Subcutaneous adipose tissue (tissue), 4 donors: Measurements from ENCODE around the gene ZNF467. TPM values are rescaled to one million over a fixed set of nuclear protein-coding genes. Genes with fewer than 3 reads are reported as not detected.

ENCODE experiments used
- total RNA-seq, 4 donors: library from RNA; depleted of rRNA; stranded (reverse); fragments of >200 nt; gene quantifications; one replicate each; pipeline ENCODE4 v1.1.0, GENCODE V29; 2016
- TF ChIP-seq, protein P1 (sequence below): fragments of 450-650 bp; IDR thresholded peaks from one replicate; pipeline ENCODE4 v1.5.1; 2016; ENCODE audit warnings: low read depth, mild to moderate bottlenecking, control low read depth, antibody characterized with exemption, moderate library complexity

Gene ZNF467
- total RNA-seq, 4 donors from 2014 or later, result 3.6 to 21.5 (median 4.6) TPM

- TF ChIP-seq, protein P1, sequence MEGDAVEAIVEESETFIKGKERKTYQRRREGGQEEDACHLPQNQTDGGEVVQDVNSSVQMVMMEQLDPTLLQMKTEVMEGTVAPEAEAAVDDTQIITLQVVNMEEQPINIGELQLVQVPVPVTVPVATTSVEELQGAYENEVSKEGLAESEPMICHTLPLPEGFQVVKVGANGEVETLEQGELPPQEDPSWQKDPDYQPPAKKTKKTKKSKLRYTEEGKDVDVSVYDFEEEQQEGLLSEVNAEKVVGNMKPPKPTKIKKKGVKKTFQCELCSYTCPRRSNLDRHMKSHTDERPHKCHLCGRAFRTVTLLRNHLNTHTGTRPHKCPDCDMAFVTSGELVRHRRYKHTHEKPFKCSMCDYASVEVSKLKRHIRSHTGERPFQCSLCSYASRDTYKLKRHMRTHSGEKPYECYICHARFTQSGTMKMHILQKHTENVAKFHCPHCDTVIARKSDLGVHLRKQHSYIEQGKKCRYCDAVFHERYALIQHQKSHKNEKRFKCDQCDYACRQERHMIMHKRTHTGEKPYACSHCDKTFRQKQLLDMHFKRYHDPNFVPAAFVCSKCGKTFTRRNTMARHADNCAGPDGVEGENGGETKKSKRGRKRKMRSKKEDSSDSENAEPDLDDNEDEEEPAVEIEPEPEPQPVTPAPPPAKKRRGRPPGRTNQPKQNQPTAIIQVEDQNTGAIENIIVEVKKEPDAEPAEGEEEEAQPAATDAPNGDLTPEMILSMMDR, result no peak
These were observed 17.5 kb upstream of the ZNF467 start for GRCh38 chr7:149790754-149791360.

DNA sequence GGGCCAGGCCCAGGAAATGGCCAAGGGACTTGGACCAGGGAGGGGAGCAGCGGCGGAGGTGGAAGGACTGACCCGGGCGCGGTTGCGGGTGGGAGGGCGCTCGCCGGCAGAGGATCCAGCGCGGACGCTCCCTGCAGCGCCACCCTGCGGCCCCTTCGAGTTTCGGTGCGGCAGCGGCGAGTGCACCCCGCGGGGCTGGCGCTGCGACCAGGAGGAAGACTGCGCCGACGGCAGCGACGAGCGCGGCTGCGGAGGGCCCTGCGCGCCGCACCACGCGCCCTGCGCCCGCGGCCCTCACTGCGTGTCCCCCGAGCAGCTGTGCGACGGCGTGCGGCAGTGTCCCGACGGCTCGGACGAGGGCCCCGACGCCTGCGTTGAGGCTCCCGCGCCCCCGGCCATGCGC lies 16.8 kb upstream of the ZNF467 start:
- TF ChIP-seq, protein P1, result no peak

DNA sequence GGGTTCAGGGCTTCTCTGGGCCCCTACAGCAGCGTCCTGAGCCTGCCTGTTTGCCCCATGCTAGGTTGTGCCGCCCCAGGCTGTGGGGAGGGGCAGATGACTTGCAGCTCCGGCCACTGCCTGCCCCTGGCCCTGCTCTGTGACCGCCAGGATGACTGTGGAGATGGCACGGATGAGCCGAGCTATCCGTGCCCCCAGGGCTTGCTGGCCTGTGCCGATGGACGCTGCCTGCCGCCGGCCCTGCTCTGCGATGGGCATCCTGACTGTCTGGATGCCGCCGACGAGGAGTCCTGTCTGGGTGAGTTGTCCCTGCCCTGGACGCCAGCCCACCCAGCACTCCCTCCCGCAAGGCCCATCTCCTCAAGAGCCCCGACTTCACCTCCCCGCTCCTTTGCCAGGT lies 15.7 kb upstream of the ZNF467 start:
- TF ChIP-seq, protein P1, result no peak

DNA sequence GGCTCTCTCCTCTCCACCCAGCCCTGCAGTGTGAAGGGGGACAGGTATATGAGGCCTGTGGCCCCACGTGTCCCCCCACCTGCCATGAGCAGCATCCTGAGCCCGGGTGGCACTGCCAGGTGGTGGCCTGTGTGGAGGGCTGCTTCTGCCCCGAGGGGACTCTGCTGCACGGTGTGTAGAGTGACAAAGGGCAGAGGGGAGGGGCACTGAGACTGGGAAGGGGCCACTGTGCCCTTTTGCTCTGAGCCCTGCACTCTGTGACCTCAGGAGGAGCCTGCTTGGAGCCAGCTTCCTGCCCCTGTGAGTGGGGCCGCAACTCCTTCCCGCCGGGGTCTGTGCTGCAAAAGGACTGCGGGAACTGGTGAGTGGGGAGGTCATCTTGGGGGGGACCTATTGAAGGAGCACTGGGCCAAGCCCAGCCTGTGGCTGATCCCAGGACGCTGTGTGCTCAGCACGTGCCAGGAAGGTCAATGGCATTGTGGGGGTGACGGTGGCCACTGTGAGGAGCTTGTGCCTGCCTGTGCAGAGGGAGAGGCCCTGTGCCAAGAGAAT lies 15.0 kb upstream of the ZNF467 start:
- TF ChIP-seq, protein P1, result no peak

DNA sequence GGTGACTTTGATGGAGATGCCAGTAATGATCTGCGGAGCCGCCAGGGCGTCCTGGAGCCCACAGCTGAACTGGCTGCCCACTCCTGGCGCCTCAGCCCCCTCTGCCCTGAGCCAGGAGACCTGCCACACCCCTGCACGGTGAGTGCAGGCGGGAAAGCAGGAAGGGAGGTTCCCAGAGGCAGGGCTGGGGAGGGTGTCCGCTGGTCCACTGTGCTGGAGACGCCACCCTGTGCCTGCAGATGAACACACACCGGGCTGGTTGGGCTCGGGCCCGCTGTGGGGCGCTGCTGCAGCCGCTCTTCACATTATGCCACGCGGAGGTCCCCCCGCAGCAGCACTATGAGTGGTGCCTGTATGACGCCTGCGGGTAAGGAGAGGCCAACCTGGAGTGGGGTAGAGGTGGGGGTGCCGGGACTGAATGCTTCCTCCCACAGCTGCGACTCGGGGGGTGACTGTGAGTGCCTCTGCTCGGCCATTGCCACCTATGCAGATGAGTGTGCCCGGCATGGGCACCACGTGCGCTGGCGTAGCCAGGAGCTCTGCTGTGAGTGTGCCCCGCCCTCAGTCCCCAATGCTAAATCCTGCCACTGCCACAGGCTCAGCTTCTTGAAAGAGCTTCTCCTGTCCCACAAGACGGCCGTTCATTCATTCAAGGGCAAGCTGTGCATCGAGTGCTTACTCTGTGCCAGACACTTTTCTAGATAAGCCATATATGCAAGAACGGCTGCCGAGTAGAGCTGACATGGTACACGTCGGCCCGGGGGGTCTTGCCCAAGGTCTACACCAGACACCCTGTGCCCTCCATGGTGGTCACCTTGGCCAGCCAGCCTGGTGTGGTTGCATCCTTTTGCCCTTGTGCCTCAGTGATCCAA lies 14.3 kb upstream of the ZNF467 start:
- TF ChIP-seq, protein P1, result no peak

DNA sequence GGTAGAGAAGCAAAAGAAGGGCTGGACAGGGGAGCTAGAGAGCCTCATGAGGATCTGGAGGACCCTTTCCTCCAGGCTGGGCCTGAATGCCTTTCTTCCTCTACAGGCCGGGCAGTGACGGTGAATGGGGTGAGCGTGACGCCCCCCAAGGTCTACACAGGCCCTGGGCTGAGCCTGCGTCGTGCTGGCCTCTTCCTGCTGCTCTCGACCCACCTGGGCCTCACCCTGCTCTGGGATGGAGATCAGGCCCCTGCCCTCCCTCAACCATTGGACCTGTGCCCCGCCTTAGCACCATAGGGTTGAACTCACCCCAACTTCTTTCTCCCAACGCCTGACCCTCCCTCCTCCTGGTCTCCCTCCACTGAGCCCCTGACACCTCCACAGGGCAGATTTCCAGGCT lies 12.6 kb upstream of the ZNF467 start:
- TF ChIP-seq, protein P1, result no peak

GRCh38 chr7:149785402-149785801 lies 12.0 kb upstream of the ZNF467 start:
- TF ChIP-seq, protein P1, result no peak
